HG03060 (cell line): ENCODE results near the gene RPTOR.

Experiments used
- ATAC-seq: cut with Tn5 transposase; IDR thresholded peaks from one replicate; pipeline ENCODE4 v1.9.1; 2021; ENCODE audit warnings: low read depth, moderate number of reproducible peaks; ENCODE audit not compliant: unreplicated experiment

Gene RPTOR

GRCh38 chr17:80586846-80587228 is 42.2 kb downstream of the RPTOR start:
- no peak for ATAC-seq

- no peak for ATAC-seq
Measured at GRCh38 chr17:80588702-80589383, 44.2 kb downstream of the RPTOR start.

DNA sequence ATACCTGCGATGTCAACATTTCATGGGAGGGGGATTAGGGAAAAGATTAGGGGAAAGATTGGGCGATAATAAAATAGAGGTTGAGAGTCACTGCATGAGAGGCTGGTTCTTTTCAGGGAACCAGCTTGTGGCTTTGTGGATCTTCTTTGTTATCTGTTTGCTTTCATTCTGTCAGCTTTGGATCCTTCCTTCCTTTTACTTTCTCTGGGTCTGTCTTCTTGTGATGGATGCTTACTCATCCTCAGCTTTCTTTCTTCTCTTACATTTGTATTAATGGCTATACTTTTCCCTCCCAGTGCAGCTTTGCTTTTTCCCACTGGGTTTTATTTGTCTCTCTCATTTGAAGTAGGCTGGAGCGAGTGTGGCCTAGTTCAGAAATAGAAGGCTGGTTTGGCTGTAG is 47.1 kb downstream of the RPTOR start:
- no peak for ATAC-seq

- ATAC-seq = no peak
Measured at GRCh38 chr17:80592243-80592642, 47.6 kb downstream of the RPTOR start.

DNA sequence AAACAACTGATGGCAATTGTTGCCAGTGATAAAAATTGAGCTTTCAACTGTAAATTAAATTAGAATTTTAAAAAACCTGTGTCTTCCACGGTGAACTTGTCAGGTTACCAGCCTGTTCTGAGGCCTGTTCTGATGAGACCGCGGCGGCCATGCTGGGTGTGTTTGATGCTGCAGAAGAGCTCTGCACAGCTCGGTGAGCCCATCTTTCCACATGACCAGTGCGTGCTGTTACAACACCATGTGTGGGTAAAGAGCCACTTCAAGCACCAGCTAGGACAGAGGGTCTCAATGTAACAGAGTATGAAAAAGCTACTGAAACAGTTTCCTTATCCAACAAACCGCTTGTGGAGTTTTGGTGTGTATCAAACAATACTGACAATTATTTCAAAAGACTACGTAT is 48.5 kb downstream of the RPTOR start:
- no peak for ATAC-seq

DNA sequence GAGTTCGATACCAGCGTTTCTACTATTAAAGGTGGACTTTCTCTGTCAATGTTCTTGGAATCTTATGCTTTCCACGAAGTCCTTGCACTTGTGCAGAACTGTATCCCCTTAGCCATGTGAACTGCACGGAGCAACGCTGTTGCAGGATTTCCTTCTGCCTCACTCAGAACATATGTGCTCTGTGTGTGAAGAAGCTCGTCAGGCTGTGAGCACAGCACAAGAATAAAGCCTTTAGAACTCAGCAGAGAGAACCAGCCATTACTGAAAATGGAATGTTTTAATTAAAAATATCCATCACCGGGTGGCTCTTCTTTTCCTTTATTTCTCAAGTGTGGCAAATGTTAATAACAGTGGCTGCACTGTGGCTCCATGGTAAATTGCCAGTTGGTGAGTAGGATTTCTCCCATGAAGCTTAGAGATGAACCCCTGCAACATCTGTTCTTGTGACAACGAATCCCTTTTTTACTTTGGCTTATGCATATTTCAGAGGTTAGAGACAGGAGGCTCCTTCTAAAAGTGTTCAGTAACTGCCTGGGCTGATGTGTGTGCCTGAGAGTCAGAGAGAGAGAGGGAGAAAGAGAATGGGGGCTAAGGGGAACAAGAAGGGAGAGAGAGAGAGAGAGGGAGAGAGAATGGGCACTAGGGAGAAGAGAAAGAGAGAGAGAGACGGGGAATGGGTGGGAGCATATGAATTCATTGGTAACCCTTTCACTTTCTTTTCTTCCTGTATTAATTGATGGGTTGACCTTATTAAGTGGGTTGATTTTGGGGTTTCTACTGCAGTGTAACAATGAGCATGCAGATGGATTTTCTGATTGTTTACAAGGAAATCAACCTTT is 50.0 kb downstream of the RPTOR start:
- no peak for ATAC-seq

DNA sequence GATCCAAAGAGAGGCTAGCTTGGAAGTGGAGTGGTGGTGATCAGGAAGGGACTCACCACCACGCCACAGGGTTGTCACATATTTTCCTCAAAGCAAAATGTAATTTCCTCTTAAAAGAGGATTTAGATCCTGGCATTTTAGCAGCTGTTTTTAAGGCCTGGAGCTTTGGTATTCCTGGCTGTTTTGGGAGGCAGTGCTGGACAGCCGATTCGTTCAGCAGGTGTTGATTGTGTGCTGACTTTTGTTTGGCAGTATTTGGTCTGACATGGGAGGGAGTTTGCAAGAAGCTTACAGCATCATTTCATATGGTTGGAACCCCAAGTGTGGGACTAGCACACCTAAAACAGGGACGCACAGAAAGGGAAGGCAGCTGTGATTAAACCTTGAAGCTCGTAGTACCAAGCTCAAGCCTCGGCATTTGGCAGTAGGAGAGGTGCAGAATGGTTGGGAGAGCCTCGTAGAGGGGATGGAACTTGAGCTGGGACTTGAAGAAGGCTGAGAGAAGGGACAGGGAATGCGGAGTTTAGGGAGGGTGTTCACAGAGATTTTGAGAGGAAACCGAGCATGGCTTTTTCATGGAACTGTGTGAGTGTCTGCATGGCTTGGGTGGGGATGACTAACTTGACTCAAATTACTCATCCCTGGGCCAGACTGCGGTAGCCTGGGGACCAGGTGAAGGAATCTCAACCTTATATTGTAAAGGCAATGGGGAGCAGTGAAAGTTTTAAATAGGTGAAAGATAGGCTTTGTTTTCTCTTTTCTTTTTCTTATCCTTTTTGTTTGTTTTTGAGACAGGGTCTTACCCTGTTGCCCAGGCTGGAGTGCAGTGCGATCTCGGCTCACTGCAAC is 52.3 kb downstream of the RPTOR start:
- ATAC-seq = no peak

DNA sequence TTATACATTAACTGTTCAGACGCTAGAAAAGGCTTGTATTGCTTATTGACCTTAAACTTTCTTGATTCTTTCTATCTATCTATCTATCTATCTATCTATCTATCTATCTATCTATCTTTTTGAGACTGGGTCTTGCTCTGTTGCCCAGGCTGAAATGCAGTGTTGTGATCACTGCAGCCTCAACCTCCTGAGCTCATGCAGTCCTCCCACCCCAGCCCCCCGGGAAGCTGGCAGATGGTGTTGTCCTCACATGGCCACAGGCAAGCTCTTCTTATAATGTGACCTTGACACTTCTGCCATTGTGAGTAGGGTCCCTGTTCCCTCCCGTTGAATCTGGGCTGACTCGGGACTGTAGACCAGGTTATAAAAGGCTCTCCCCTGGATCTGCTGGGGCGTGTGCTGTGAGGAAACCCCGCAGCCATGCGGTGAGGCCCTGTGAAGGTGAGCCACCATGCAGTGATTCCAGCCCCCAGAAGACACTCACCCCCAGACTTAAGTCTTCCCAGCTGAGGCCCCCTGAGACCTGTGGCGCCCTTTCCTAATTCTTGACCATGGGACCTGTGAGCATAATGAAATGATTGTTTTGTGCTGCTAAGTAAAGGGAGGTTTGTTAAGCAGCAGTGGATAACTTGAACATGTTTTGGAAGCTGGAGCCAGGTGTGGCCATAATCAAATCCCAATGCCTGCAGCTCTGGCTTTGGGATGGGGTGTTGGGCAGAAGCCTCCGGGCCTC is 54.3 kb downstream of the RPTOR start:
- ATAC-seq = no peak

DNA sequence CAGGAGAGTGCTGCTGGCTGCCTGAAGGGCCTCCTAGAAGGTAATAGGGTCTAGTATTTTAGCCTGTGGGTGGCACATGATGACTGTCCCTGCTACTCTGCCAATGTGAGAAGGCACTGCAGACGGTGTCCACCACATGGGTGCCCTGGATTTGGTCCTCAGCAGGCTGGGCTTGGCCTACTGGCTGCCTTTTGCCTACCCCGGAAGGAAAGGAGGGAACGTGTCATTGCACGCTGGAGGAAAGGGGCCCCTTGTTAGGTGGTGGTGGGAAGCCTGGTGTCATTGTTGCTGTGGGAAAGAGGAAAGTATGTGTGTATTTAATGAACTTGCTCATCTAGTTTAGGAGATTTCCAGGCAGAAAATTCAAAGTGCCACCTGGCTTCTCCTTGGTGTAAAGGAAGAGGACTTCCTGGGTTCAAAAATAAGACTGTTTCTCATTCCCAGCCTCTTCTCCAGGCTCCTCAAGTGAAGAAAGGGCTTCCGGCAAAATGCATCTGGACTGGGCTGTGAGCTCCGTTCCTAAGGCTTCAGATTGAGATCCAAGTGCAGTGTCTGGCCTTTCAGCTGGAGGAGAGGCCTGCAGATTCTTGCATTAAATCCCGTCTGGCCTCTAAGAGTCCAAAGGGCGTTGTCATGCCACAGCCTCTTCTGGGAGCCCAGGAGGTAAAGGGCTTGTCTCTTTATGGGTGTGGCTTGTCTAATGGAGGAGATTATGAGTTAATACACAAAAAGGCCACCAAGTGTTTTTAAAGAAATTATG is 55.1 kb downstream of the RPTOR start:
- no peak for ATAC-seq

GRCh38 chr17:80601146-80601545 is 56.5 kb downstream of the RPTOR start:
- no peak for ATAC-seq

GRCh38 chr17:80603396-80603795 is 58.8 kb downstream of the RPTOR start:
- ATAC-seq = no peak

- ATAC-seq = no peak
Measured at GRCh38 chr17:80604009-80604669, 59.5 kb downstream of the RPTOR start.

GRCh38 chr17:80604670-80605010 is 60.0 kb downstream of the RPTOR start:
- no peak for ATAC-seq

- peak; percentile 91 for ATAC-seq
Measured at GRCh38 chr17:80605326-80606066, 60.9 kb downstream of the RPTOR start.

DNA sequence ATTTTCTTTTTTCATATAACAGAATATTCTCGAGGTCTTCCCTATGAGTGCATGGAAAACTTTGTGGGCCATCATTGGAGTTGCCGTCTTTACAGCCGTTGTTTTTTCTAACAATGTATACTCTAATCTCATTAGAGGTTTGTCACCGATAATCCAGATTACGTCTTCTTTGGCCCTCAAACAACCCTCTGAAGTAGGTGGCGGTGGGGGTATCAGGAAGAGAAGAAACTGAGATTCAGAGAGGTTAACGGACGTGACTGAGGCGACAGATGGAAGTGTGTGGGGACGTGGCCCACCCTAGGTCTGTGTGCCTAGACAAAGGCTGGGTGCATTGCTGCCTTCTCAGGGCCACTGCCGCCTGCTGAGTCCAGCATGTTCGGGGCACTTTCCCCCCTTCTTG is 63.7 kb downstream of the RPTOR start:
- ATAC-seq = no peak

DNA sequence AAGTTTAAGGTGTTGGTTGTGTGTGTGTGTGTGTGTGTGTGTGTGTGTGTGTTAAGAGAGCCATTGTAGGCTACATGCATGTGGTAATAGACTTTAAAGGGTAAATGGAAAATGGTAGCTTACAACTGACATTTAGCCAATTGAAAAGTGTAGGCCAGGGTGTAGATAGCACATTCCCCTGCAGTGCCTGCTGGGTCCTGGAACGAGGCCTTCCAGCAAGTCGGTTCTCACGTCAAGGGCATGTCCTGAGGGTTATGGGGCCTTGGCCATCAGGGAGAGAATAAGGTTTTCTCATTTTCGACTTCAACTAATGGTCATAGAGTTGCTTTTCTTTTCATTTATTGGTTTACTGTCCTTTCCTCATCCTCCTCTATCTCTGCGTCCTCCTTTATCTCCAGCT is 65.1 kb downstream of the RPTOR start:
- no peak for ATAC-seq

- ATAC-seq = no peak
Measured at GRCh38 chr17:80611816-80612215, 67.2 kb downstream of the RPTOR start.

GRCh38 chr17:80612997-80613731 is 68.5 kb downstream of the RPTOR start:
- ATAC-seq = no peak
